HG03469 (cell line): ENCODE measurements around the gene ACOT4.
"Not testable (repeated sequence)": the region's sequence is repeated elsewhere in the genome, so short reads cannot be mapped to it uniquely, and the experiment has no call there.

ENCODE experiments used
- ATAC-seq: cut with Tn5 transposase; IDR thresholded peaks from one replicate; pipeline ENCODE4 v1.9.1; 2021; ENCODE audit warnings: mild to moderate bottlenecking, moderate library complexity, moderate number of reproducible peaks; ENCODE audit not compliant: unreplicated experiment

The ACOT4 gene

DNA sequence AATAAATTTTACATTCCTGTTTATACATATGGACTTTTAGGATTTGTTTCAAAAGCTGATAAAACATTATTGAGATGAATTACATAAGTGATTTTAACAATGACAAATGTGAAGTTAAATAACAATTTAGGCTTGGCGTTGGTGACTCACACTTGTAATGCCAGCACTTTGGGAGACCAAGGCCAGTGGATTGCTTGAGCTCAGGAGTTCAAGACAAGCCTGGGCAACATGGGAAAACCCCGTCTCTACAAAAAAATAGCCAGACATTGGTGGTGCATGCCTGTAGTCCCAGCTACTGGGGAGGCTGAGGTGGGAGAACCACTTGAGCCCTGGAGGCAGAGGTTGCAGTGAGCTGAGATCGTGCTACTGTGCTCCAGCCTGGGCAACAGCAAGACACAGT, 15.3 kb upstream of the ACOT4 start:
- no peak for ATAC-seq

GRCh38 chr14:73577214-73577613, 14.5 kb upstream of the ACOT4 start:
- ATAC-seq: not testable (repeated sequence)

GRCh38 chr14:73582102-73582979, 9.3 kb upstream of the ACOT4 start:
- not testable (repeated sequence) for ATAC-seq

DNA sequence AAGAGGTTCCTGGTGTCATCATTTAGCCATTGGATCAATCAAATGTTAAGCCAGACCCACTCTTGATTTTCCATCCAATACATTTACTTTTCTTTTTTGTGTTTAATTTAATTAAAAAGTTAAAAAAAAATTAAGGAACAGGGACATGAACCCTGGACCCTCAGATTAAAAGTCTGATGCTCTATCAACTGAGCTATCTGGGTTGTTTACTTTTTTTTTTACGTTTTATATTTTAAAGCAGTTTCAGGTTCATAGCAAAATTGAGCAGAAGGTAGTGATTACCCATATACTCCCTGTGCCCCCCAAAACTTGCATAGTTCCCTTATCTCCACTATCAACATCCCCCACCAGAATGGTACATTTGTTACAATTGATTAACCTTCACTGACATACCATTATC, 3.0 kb upstream of the ACOT4 start:
- no peak for ATAC-seq

- ATAC-seq: no peak
Measured at GRCh38 chr14:73589116-73589515, 2.6 kb upstream of the ACOT4 start.

GRCh38 chr14:73590673-73591004, 1.0 kb upstream of the ACOT4 start:
- ATAC-seq: not testable (repeated sequence)

DNA sequence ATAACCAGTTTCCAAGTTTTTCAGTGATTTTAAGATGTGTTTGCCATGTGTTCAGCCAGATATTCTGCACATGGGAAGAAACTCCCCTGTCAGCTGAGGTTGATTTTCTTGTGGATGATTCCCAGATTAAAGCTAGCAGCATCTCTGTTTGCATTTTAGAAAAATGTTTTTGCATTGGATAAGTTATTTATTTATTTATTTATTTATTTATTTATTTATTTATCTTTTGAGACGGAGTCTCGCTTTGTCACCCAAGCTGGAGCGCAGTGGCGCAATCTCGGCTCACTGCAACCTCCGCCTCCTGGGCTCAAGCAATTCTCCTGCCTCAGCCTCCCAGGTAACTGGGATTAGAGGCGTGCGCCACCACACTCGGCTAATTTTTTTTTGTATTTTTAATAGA, 2.8 kb downstream of the ACOT4 start:
- no peak for ATAC-seq

DNA sequence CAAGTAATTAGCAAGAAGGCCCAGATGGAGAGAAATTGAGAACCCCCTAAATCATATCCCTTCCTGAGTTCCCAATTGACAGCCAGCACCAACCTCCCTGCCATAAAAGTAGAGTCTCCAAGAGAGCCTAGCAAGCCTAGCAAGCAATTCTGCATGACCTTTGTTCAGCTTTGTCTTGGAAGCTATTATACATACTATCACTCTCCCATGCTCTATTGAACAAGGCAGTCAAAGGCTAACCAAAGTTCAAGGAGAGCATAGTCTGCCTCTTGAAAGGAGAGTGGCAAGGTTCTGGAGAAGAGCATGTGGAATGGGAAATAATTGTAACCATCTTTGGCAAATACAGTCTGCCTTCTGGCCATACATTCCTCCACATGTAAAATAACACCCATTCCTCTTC, 7.8 kb downstream of the ACOT4 start:
- ATAC-seq: no peak

GRCh38 chr14:73602994-73603393, 11.3 kb downstream of the ACOT4 start:
- ATAC-seq: no peak

DNA sequence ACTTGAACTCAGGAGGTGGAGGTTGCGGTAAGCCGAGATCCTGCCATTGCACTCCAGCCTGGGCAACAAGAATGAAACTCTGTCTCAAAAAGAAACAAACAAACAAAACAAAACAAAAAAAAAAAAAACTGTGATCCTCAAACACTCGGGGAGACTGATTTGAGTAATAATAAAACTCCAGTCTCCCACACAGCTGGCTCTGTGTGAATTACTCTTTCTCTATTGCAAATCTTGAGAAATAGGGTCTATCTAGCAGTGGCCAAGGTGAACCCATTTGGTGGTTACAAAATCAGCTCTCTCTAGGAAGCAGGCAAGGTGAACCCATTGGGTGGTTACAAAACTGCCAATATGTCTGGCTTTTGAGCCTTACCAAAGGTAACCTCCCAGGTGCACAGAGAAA, 14.6 kb downstream of the ACOT4 start:
- ATAC-seq: no peak

- no peak for ATAC-seq
Measured at GRCh38 chr14:73607241-73607640, 15.6 kb downstream of the ACOT4 start.

- ATAC-seq: no peak
Measured at GRCh38 chr14:73610687-73611086, 19.0 kb downstream of the ACOT4 start.

DNA sequence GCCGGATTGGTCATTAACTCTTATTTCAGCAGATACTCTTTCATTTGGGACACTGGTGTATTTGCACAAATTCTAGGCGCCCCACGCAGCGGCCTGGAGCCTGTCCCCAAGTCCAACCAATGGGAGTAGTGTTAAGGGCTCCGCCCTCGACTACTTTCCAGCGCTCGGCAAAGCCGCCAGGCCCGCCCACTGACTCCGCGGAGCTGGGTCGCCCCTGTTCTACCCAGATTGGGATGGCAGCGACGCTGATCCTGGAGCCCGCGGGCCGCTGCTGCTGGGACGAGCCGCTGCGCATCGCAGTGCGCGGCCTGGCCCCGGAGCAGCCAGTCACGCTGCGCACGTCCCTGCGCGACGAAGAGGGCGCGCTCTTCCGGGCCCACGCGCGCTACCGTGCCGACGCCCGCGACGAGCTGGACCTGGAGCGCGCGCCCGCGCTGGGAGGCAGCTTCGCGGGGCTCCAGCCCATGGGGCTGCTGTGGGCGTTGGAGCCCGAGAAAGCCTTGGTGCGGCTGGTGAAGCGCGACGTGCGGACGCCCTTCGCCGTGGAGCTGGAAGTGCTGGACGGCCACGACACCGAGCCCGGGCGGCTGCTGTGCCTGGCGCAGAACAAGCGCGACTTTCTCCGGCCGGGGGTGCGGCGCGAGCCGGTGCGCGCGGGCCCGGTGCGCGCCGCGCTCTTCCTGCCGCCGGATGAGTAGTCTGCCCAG, 20.8 kb downstream of the ACOT4 start, which contains the start of gene ACOT6:
Gene ACOT6, plus strand, starts transcription at position 179 of the 707 bp plus-strand sequence. Its CDS starts 55 bp downstream, at position 234.
- ATAC-seq: no peak

GRCh38 chr14:73613046-73613383, 21.3 kb downstream of the ACOT4 start:
- no peak for ATAC-seq

DNA sequence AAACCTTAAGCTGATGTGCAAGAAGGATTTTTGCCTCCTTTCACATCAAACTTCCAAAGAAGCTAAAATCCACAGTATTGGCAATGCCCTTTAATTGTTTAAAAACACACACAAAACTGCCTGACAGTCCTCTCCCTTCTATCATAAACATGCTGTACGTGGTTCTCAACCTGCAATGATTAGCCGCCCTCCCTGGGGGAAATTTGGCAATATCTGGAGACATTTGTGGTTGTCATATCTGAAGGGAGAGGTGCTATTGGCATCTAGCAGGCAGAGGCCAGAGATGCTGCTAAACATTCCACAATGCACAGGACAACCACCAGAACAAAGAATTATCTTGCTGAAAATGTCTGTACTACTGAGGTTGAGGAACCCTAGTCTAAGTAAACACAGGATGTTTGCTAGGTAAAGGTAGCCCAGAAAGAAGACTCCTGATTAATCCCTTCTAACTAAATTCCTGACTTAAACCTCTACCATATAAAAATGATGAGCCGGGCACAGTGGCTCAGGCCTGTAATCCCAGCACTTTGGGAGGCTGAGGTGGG, 21.8 kb downstream of the ACOT4 start:
- ATAC-seq: no peak

DNA sequence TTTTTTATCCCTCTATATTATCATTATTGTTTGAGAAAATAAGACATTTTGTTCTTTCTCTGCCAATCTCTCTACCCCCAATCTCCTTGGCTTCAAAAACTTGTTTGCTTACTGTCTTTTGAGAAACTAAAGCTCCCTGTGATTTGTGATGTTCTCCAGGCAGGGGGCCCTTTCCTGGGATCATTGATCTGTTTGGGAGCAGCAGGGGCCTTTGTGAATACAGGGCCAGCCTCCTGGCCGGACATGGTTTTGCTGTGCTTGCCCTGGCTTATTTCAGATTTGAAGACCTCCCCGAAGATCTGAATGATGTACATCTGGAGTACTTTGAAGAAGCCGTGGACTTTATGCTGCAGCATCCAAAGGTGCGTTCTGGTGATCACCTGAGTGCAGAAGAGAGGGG, 25.2 kb downstream of the ACOT4 start:
- no peak for ATAC-seq

GRCh38 chr14:73619524-73619923, 27.9 kb downstream of the ACOT4 start:
- no peak for ATAC-seq

DNA sequence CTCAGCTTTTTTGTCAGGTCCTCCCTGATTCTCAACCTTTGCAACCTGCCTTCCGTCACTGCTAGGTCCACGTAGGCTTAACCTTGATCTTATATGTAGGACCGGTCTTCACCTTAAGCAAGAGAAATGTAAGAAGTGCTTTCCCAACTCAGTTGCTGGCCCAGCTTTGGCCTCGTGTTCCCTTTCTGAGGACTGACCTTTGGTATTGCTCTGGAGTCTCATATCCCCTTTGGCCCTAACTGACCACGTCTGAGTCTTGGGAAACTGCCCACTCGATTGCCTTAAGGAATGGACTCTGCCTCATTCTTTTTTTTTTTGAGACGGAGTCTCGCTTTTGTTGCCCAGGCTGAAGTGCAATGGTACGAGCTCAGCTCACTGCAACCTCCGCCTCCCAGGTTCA, 28.6 kb downstream of the ACOT4 start:
- no peak for ATAC-seq

GRCh38 chr14:73623504-73624054, 31.9 kb downstream of the ACOT4 start:
- ATAC-seq: no peak

DNA sequence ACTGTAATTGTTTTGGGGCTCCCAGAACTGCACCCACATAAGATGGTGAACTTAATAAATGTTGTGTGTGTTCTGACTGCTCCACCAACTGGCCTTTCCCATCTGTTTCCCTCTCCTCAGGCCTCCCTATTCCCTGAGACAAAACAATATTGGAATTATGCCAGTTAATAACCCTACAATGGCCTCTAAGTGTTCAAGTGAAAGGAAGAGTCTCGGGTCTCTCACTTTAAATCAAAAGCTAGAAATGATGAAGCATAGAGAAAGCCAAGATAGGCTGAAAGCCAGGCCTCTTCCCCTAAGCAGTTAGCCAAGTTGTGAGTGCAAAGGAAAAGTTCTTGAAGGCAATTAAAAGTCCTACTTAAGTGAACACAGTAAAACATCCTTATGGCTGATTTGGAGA, 34.0 kb downstream of the ACOT4 start:
- ATAC-seq: no peak

DNA sequence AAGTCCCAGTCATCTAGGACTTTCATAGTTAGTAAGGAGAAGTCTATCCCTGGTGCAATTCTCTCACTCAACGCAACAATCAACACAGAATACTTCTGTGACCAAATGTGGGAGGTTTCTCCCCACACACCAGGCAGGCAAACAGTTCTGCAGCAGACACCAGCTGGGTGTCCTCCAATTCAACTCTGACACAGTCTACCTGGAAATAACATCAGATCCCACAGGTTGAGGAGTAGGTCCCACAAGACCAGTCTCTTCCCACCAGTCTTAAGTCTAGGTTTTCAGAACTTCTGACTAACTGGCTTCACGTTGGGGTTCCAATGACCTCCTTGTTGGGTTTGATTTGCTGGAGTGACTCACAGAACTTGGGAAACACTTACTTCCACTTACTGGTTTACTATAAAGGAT, 35.5 kb downstream of the ACOT4 start:
- ATAC-seq: no peak
